ENCODE data around the gene LGALS9B.
"Not testable (repeated sequence)": the region's sequence is repeated elsewhere in the genome, so short reads cannot be mapped to it uniquely, and the experiment has no call there.

Gene LGALS9B

DNA sequence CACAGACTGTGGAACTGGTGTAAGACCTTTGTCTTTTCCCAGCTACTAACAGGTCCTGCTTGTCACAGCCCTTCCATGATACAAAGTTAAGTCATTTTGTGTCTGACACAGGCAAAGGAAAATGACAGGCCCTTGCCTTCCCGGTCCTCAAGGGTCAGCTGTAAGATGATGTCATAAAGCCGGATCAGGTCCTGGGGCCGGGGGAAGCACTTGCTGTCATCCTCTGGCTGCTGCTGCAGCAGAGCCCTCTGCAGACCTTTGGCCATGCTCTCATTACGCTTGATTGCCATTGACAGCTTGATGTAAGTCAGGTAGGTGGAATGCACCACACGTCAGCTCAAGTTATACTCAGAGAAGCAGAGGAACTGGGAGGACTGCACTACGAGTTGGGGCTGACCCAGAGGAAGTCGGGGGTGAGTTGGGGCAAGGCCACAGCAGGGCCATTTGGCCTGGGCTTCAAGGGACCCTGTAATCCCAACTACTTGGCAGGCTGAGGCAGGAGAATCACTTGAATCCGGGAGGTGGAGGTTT is 50.9 kb downstream of the LGALS9B start:
- ATAC-seq, DNase-seq: not testable (repeated sequence)

DNA sequence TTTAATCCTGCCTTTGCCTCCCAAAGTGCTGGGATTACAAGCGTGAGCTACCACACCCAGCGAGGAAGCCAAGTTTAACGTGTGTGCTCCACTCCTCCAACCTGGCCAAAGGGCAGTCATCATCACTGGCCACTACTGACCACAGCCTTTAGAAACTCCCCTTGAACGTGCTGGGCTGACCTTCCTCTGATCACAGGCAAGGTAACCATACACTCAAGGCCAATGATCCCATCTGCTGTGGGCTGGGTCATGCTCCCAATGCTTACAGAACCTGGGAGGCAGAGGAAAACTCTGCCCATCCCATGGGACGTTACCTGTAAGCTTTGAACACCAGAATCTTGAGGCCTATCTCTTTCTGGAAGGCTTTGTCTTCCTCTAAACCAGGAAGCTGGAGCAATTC is 51.9 kb downstream of the LGALS9B start:
- not testable (repeated sequence) for DNase-seq, ATAC-seq

DNA sequence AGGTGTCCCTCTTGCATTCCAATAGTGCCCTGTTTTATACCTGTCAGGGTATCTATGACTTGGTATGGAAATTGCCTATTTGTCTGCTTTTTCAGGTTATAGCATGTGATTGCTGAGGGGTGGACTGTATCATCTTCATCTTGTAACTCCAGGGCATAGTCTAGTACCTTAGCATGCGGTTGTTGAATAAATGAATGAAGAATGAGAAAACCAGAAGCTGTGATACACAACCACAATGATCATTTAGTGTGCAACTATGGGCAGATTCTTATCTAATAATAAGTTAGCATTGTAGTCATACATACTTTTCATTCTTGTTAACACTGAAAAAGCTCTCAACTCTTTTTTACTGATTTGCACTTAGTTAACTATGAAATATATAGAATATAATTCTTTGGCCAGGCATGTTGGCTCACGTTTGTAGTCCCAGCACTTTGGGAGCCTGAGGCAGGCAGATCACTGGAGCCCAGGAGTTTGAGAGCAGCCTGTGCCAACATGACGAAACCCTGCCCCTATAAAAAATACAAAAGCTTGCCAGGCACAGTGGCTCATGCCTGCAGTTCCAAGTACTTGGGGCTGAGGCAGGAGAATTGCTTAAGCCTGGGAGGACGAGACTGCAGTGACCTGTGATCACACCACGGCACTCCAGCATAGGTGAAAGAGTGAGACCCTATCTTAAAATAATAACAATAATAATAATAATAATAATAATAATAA is 65.9 kb downstream of the LGALS9B start:
- DNase-seq: not testable (repeated sequence)

DNA sequence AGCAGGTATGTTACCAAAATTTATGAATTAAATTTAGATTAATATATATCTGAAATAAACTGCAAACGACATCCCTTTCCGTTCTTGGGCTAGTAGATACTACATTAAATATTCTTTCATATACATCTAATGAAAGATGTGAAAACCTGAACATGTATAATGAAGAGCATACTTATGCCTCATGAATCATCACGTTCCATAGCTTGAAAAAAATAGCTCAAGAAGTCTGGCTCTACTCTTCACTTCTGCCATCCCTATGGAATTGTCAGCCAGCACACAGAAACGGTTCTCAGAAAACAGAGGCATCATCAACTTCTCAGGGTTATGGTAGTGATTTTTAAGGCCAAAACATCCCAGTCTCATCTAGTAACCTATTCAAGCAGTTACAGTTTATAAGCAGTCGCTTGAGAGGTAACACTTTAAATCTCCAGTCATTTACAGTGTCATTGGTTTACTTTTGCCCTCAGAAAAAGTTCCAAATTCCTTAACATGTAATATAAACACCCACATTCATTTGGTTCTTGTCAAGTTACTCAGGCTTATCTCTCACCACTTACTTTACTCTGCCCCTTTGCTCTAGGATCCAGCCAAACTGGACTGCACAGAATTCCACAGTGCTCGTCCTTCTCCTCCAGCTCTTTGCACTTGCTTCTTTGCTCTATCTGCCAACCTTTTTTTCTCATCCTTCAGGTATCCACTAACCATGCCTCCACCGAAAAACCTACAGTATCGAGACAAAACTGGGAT is 66.6 kb downstream of the LGALS9B start:
- ATAC-seq, DNase-seq: not testable (repeated sequence)

More for the DNA sequence above, 65.9 kb downstream of the LGALS9B start:
- ATAC-seq: not testable (repeated sequence)

Data from stimulated activated naive CD8-positive, alpha-beta T cell treated with anti-CD3 and anti-CD28 coated beads, Interleukin-15, Interleukin-2, amounts not matched to agents 100 U/mL and 50 U/mL, for 24 hours (primary cell).